Activated T-cell treated with anti-CD3 and anti-CD28 coated beads for 48 hours (primary cell): Measurements from ENCODE around the gene RFPL1.
"Not testable (repeated sequence)": the region's sequence is repeated elsewhere in the genome, so short reads cannot be mapped to it uniquely, and the experiment has no call there.

Experiments
- DNase-seq: peaks from one replicate; pipeline ENCODE4 v3.0.0-alpha.2; 2020; ENCODE audit warnings: low read depth

RFPL1 gene

DNA sequence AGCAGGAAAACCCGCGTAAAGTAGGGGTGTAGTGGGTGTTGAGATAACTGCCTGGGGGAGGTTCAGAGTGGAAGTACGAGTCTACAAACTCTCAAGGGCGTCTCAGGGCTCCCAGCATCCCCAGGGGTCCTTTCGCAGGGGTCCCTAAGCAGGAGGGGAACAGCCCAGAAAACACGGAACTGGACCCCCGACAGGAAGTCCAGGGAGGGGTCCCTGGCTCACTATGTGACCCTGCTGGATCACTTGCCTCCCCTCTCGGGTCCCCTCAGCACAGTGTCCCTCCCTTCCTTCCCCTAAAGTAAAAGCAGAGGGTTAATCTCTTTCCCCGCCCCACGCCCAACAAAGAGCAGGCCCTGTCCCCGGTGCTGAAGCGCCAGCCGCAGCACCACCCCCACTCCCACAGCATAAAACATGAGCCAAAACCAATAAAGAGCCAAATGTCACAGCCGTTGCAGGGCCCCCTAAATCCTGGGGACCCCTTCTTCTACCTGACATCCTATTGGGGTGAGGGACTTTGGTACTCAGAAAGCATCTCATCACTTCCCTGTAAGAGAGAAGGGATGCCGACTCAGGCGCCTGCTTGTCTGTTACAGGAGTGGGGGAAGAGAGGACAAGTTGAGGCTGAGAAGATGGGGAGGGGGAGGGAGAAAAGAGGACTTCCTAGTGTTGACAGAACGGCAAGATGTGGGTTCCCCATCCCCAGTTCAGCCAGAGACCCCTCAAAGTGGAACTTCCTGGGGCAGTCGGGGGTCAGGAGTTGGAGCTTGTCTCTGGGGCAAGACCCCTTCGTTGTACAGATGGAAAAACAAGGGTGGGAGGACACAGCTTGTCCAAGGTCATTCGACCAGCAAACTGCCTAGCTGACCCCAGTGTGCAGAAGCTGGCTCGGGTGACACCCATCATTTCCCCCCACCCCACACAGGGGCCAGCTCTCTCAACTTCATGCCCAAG is 40.2 kb downstream of the RFPL1 start:
- no peak for DNase-seq

DNA sequence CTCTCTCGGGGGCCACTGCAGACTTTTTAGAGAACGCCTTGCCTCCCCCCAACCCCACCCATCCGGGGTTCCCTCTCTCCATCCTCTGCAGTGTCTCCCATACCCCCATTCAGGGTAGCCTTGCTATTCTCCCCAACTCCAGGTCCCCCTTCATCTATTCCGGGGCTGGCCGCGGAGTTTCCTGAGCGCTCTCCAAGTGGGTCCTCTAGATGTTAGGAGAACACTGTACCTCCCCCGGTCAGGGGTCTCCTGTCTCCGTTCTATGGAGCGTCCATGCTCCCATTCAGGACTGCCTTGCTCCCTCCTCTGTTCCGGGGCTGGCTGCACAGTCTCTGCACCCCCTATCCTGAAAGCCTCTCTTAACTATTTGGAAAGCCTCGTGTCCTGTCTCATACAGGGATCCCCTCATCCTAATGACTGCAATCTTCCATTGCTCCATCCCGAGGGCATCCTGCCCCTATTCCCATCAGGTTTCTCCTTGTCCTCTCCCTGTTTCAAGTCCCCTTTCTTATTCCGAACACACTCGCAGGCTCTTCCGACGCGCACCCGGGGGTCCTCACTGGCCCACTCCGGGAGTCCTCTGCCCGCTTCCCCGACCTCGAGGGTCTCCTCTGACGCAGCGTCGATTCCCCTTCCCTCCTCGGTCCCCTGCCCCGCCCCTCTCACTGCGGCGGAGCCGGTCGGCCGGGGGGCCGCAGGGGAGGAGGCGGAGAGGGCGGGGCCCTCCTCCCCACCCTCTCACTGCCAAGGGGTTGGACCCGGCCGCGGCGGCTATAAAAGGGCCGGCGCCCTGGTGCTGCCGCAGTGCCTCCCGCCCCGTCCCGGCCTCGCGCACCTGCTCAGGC is 41.3 kb downstream of the RFPL1 start, which contains the start of gene NEFH:
NEFH (plus strand) TSS at position 802 of the 845 bp plus-strand sequence. CDS start 45 bp downstream, outside the sequence.
- no peak for DNase-seq

DNA sequence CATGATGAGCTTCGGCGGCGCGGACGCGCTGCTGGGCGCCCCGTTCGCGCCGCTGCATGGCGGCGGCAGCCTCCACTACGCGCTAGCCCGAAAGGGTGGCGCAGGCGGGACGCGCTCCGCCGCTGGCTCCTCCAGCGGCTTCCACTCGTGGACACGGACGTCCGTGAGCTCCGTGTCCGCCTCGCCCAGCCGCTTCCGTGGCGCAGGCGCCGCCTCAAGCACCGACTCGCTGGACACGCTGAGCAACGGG is 41.8 kb downstream of the RFPL1 start:
- DNase-seq: no peak

DNA sequence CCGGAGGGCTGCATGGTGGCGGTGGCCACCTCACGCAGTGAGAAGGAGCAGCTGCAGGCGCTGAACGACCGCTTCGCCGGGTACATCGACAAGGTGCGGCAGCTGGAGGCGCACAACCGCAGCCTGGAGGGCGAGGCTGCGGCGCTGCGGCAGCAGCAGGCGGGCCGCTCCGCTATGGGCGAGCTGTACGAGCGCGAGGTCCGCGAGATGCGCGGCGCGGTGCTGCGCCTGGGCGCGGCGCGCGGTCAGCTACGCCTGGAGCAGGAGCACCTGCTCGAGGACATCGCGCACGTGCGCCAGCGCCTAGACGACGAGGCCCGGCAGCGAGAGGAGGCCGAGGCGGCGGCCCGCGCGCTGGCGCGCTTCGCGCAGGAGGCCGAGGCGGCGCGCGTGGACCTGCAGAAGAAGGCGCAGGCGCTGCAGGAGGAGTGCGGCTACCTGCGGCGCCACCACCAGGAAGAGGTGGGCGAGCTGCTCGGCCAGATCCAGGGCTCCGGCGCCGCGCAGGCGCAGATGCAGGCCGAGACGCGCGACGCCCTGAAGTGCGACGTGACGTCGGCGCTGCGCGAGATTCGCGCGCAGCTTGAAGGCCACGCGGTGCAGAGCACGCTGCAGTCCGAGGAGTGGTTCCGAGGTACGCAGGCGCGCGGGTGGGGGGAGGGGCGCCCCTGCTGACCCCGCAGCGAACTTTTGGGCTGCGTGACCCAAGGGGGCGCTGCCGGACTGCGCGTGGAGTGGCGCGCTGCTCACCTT is 42.3 kb downstream of the RFPL1 start:
- DNase-seq: peak; percentile 58

DNA sequence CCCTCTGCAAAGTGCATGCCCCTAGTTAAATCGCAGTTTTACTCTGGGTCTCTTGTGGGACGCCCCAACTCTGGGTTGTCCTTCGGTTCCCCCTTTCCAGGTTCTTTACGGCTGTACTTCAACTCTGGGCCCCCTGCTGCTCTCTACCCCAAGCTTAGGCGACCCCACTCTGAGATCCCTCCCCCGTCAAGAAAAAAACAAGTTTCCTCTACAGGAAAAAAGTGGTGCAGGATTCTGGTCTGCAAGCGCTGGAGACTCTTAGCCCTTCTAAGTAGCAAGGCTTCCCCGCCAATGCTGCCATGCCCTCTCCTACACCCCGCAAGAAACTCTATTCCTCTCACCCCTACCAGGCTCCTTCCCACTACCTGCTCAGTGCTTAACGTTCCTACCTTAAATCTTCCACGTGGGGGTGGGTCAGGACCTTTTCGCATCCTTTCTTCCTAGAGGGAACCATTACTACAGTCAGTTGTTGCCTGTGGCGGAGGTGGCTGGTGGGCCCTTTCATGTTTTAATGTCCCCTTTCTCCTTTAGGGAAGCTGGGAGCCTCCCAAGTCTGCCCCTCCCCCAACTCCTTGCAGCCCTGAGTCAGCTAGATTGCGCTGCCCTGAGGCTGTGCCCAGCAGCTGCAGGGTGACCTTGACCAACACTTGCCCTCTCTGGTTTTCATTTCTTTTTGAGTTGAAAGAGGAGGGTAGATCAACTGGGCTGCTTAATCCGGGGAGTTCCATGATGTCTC is 43.0 kb downstream of the RFPL1 start:
- DNase-seq: no peak

DNA sequence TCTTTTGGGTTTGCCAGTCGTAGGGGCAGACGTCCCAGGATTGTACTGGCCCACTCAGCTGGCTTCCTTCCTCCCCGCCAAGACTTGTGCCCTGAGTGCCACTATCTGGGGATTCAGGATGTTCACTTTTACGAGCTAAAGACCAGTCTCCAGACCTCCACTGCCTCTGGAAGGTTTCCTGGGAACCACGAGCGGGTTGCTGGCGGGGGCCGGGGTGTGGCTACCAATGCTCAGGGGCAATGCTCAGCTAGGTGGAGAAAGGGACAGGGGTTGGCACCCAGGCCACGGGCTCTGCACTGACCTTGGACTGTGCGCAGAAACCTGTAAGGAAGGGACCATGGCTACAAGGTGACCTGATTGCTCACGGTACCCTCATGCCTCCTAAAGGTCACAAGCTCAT is 43.9 kb downstream of the RFPL1 start:
- no peak for DNase-seq

DNA sequence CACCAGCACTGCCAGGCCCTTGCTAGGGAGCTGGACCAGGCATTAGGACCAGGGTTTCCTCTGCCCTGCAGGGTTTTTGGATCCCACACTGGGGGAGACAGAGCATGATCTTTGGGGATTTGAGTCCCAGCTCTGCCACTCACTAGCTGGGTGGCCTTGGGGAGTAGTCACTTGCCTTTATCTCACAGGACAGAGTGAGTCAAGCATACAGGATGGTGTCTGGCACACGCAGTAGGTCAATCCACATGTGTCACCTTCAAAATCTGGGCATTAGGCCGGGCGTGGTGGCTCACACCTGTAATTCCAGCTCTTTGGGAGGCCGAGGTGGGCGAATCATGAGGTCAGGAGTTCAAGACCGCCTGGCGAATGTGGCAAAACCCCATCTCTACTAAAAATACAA is 44.3 kb downstream of the RFPL1 start:
- DNase-seq: no peak

DNA sequence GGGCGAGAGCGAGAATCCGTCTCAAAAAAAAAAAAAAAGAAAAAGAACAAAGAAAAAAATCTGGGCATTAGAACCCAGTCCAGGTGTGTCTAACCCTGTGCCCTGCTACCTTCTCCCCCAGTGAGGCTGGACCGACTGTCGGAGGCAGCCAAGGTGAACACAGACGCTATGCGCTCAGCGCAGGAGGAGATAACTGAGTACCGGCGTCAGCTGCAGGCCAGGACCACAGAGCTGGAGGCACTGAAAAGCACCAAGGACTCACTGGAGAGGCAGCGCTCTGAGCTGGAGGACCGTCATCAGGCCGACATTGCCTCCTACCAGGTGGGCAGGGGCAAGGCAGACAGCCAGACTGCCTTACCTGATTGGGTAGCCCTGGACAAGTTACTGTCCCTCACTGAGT is 44.9 kb downstream of the RFPL1 start:
- DNase-seq: no peak

DNA sequence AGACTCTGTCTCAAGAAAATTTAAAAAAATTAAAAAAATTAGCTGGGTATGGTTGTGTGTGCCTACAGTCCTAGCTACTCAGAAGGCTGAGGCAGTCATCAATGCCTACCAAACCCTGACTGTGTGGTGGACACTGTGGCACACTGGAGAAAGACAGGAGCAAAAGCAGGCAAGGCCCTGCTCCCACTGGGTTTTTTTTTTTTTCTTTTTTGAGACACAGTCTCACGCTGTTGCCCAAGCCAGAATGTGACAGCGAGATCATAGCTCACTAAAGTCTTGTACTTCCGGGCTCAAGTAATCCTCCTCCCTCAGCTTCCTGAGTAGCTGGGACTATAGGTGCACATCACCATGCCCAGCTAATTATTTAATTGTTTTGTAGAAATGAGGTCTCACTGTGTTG is 46.3 kb downstream of the RFPL1 start:
- no peak for DNase-seq

DNA sequence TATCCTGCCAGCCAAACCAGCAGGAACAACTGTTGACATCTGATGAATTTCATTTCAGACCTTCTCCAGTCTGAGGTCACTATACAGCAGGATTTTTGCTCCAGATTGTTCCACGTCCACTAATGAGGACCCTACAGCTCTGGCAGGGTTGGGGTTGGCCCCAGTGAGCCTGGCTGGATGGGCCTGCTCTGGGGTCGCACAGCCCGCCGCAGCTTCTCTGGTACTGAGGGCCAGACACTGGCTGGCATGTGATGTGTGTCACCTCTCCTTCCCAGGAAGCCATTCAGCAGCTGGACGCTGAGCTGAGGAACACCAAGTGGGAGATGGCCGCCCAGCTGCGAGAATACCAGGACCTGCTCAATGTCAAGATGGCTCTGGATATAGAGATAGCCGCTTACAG is 47.1 kb downstream of the RFPL1 start:
- no peak for DNase-seq

DNA sequence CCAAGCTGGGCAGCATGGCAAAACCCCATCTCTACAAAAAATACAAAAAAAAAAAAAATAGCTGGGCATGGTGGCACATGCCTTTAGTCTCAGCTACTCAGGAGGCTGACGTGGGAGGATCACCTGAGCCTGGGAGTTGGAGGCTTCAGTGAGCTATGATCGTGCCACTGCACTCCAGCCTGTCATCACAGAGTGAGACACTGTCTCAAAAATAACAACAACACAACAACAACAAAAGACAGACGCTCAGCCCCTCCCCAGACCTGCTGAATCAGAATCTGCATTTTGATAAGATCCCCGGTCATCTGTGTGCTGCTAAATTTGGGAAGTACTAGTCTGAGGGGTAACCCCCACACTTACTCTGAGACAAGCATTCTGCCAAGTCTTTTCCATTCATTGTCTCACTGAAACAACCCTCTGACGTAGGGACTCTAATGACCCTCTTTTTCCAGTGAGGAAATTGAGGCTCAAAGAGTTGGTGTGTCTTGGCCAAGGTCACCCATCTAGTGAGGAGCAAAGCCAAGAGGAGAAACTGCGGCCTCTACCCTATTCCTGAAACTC is 49.1 kb downstream of the RFPL1 start:
- DNase-seq: no peak

DNA sequence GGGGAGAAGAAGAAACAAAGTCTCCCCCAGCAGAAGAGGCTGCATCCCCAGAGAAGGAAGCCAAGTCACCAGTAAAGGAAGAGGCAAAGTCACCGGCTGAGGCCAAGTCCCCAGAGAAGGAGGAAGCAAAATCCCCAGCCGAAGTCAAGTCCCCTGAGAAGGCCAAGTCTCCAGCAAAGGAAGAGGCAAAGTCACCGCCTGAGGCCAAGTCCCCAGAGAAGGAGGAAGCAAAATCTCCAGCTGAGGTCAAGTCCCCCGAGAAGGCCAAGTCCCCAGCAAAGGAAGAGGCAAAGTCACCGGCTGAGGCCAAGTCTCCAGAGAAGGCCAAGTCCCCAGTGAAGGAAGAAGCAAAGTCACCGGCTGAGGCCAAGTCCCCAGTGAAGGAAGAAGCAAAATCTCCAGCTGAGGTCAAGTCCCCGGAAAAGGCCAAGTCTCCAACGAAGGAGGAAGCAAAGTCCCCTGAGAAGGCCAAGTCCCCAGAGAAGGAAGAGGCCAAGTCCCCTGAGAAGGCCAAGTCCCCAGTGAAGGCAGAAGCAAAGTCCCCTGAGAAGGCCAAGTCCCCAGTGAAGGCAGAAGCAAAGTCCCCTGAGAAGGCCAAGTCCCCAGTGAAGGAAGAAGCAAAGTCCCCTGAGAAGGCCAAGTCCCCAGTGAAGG is 50.9 kb downstream of the RFPL1 start:
- DNase-seq: not testable (repeated sequence)

DNA sequence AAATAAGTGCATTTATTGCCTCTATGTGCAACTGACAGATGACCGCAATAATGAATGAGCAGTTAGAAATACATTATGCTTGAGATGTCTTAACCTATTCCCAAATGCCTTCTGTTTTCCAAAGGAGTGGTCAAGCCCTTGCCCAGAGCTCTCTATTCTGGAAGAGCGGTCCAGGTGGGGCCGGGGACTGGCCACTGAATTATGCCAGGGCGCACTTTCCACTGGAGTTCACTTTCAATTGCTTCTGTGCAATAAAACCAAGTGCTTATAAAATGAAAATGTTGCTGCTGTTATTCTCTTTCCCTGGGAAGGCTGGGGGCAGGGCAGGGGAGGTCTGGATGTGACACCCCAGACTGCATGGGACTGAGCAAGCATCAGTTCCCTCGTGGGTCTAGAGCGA is 52.6 kb downstream of the RFPL1 start:
- no peak for DNase-seq
